Posterior cingulate gyrus (tissue), 11 donors: Measurements from ENCODE around the gene OR10G2.
"Not testable (repeated sequence)": the region's sequence is repeated elsewhere in the genome, so short reads cannot be mapped to it uniquely, and the experiment has no call there.

Source experiments
- DNase-seq, 10 donors: peaks; one replicate each; pipeline versions ENCODE4 v3.0.0 to v3.0.0-alpha.2; 2020 to 2021; ENCODE audit warnings: mixed read lengths in 3 of 10
- intact Hi-C: fragments of 100-400 bp; cut with DNase I; formaldehyde crosslinking; loops from one replicate; pipeline ENCODE4 v1.15.1; 2023

OR10G2 gene

GRCh38 chr14:21602181-21602580, 32.6 kb downstream of the OR10G2 start:
- intact Hi-C loops: not testable (repeated sequence)

DNA sequence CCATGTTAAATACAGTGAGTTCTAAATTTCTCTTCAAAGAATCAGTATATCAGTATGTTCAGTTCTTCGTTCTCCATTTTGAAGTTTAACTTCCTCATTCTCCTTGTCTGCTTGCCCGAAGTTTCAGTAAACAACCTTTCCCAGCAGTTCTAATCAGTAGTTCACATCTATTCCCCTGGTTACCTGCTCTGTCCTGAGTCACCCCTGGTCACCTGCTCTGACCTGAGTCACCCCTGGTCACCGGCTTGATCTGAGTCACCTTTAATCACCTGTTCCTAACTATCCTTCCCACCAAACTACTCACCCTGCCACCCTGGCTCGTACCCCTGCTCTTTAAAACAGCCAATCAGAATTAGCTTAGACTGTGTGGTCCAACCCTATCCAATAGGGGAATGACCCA, 45.4 kb downstream of the OR10G2 start:
- intact Hi-C loops: no loop called here
- DNase-seq: no peak

More at GRCh38 chr14:21602181-21602580, 32.6 kb downstream of the OR10G2 start:
- DNase-seq: not testable (repeated sequence)
